Hair follicle dermal papilla cell (primary cell): ENCODE data around the gene CLDN34. TPM values are rescaled to one million over a fixed set of nuclear protein-coding genes. Genes with fewer than 3 reads are reported as not detected.

ENCODE experiments used
- total RNA-seq: library from RNA; depleted of rRNA; stranded (reverse); fragments of >200 nt; gene quantifications from 2 replicates; pipeline ENCODE4 v1.2.3, GENCODE V29; 2012

The CLDN34 gene, protein sequence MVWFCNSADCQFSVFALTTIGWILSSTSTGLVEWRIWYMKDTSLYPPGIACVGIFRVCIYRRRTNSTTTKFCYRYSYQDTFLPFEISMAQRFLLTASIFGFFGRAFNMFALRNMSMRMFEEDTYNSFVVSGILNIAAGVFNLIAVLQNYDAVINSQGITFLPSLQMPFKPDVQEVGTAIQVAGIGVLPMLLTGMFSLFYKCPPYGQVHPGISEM
- total RNA-seq = not detected in 2 replicates

DNA sequence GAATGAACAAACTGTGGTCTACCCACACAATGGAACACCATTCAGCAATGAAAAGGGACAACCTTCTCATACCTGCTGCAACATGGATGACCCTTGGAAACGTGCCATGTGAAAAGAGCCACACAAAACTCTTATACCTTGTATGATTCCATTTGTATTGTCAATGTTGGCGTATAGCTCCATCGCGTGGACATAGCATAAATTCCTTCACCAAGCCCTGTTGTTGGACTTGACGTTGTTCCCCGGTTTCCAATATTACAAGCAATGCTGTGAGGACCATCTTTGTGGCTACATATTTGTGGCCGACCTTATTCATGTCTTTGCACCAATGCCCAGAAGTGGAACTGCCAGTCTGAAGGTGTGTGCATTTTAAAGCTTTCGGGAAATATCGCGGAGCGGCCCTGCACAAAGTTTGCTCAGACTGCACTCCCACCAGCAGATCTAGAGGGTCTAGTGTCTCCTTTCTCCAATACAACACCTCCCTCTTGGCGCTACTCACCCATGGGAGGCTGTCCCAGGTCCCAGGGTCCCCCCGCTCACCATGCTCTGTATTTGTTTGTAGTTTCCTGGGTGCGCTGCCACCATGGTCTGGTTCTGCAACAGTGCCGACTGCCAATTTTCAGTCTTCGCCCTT lies at the start of gene CLDN34:
Gene CLDN34 (plus strand): TSS at position 584 of the 634 bp plus-strand sequence. CDS start 0 bp downstream, at position 584.

Other genes with a start within 250 kb of the CLDN34 start
- not detected in 2 replicates for gene GPR143, start 201.5 kb upstream of the CLDN34 start, total RNA-seq
- 1.3 and 1.5 TPM in 2 replicates for gene SHROOM2, start 180.9 kb upstream of the CLDN34 start, total RNA-seq
- 5.0 and 5.7 TPM in 2 replicates for gene CLCN4, start 189.6 kb downstream of the CLDN34 start, total RNA-seq